Muscle layer of colon (tissue), 2 donors: ENCODE data around the gene SHISA9.

ENCODE experiments used
- H3K27ac ChIP-seq: one replicate; pipeline ENCODE4 v1.7.0; 2013; ENCODE audit warnings: low read depth, mild to moderate bottlenecking, low read length, moderate library complexity
- H3K27me3 ChIP-seq, 2 donors: one replicate each; pipeline ENCODE4 v1.7.0; 2013; ENCODE audit warnings: low read length in 2 of 2, mild to moderate bottlenecking in 2 of 2; ENCODE audit not compliant: insufficient read depth in 2 of 2, control insufficient read depth in 1 of 2
- H3K36me3 ChIP-seq: one replicate; pipeline ENCODE4 v1.7.0; 2013; ENCODE audit warnings: mild to moderate bottlenecking, low read length; ENCODE audit not compliant: insufficient read depth
- H3K4me1 ChIP-seq: one replicate; pipeline ENCODE4 v1.7.0; 2013; ENCODE audit warnings: mild to moderate bottlenecking, low read length; ENCODE audit not compliant: insufficient read depth
- H3K4me3 ChIP-seq, 2 donors: one replicate each; pipeline ENCODE4 v1.7.0; 2013; ENCODE audit warnings: low read length in 2 of 2, low read depth in 1 of 2, mild to moderate bottlenecking in 1 of 2, moderate library complexity in 1 of 2
- H3K9ac ChIP-seq: one replicate; pipeline ENCODE4 v1.7.0; 2013; ENCODE audit warnings: low read length
- H3K9me3 ChIP-seq: one replicate; pipeline ENCODE4 v1.7.0; 2013; ENCODE audit warnings: mild to moderate bottlenecking, low read length
- donor health status: abdominal sarcoma.
- donor health status: Adenocarcinoma of cecum.

Gene SHISA9

GRCh38 chr16:12994402-12994801 lies 93.0 kb downstream of the SHISA9 start:
- H3K4me1 ChIP-seq: no peaks in the 10 kb centered on the region
- H3K9ac ChIP-seq: no peak overlapping the region
- H3K27me3 ChIP-seq: no peaks in the 10 kb centered on the region
- H3K27ac ChIP-seq: no peak overlapping the region
- no peaks in the 10 kb centered on the region for H3K9me3 ChIP-seq
- no peaks in the 10 kb centered on the region for H3K36me3 ChIP-seq
- no peak overlapping the region for H3K4me3 ChIP-seq

GRCh38 chr16:12995721-12996372 lies 94.4 kb downstream of the SHISA9 start:
- no peaks in the 10 kb centered on the region for H3K27me3 ChIP-seq
- no peaks in the 10 kb centered on the region for H3K9me3 ChIP-seq
- no peak overlapping the region for H3K27ac ChIP-seq

GRCh38 chr16:12998361-12999085 lies 97.1 kb downstream of the SHISA9 start:
- H3K4me3 ChIP-seq: no peak overlapping the region
- H3K9ac ChIP-seq: no peak overlapping the region
- no peaks in the 10 kb centered on the region for H3K4me1 ChIP-seq
- H3K27me3 ChIP-seq: no peaks in the 10 kb centered on the region
- no peak overlapping the region for H3K27ac ChIP-seq
- H3K36me3 ChIP-seq: no peaks in the 10 kb centered on the region
- no peaks in the 10 kb centered on the region for H3K9me3 ChIP-seq

More at GRCh38 chr16:12995721-12996372, 94.4 kb downstream of the SHISA9 start:
- Histone ChIP-seq H3K9ac (no peak overlapping the region), H3K4me1 (no peaks in the 10 kb centered on the region), H3K4me3 (no peak overlapping the region), H3K36me3 (no peaks in the 10 kb centered on the region)

GRCh38 chr16:12999368-12999767 lies 98.0 kb downstream of the SHISA9 start:
- no peaks in the 10 kb centered on the region for H3K9me3 ChIP-seq
- no peak overlapping the region for H3K4me3 ChIP-seq
- H3K27me3 ChIP-seq: no peaks in the 10 kb centered on the region
- no peaks in the 10 kb centered on the region for H3K36me3 ChIP-seq
- H3K9ac ChIP-seq: no peak overlapping the region
- no peaks in the 10 kb centered on the region for H3K4me1 ChIP-seq
- H3K27ac ChIP-seq: no peak overlapping the region

GRCh38 chr16:13005721-13006247 lies 104.4 kb downstream of the SHISA9 start:
- no peaks in the 10 kb centered on the region for H3K4me1 ChIP-seq
- H3K27ac ChIP-seq: no peak overlapping the region
- no peaks in the 10 kb centered on the region for H3K27me3 ChIP-seq
- no peak overlapping the region for H3K9ac ChIP-seq
- H3K4me3 ChIP-seq: no peak overlapping the region
- no peaks in the 10 kb centered on the region for H3K36me3 ChIP-seq
- no peaks in the 10 kb centered on the region for H3K9me3 ChIP-seq

GRCh38 chr16:13012601-13013000 lies 111.2 kb downstream of the SHISA9 start:
- Histone ChIP-seq H3K9me3 (no peaks in the 10 kb centered on the region), H3K27me3 (no peaks in the 10 kb centered on the region), H3K4me1 (no peaks in the 10 kb centered on the region), H3K27ac (no peak overlapping the region), H3K9ac (no peak overlapping the region), H3K4me3 (no peak overlapping the region), H3K36me3 (no peaks in the 10 kb centered on the region)

GRCh38 chr16:13013043-13013442 lies 111.6 kb downstream of the SHISA9 start:
- Histone ChIP-seq H3K27ac (no peak overlapping the region), H3K27me3 (no peaks in the 10 kb centered on the region), H3K9ac (no peak overlapping the region), H3K9me3 (no peaks in the 10 kb centered on the region), H3K4me3 (no peak overlapping the region), H3K36me3 (no peaks in the 10 kb centered on the region), H3K4me1 (no peaks in the 10 kb centered on the region)

- Histone ChIP-seq H3K9ac (no peak overlapping the region), H3K27me3 (no peaks in the 10 kb centered on the region), H3K9me3 (no peaks in the 10 kb centered on the region), H3K27ac (no peak overlapping the region), H3K4me1 (no peaks in the 10 kb centered on the region), H3K4me3 (no peak overlapping the region), H3K36me3 (no peaks in the 10 kb centered on the region)
These were observed 113.1 kb downstream of the SHISA9 start for GRCh38 chr16:13014476-13014875.

- Histone ChIP-seq H3K4me1 (no peaks in the 10 kb centered on the region), H3K4me3 (no peak overlapping the region), H3K27me3 (no peaks in the 10 kb centered on the region), H3K27ac (no peak overlapping the region), H3K9ac (no peak overlapping the region), H3K36me3 (no peaks in the 10 kb centered on the region), H3K9me3 (no peaks in the 10 kb centered on the region)
These were observed 116.6 kb downstream of the SHISA9 start for GRCh38 chr16:13018026-13018425.

- Histone ChIP-seq H3K27me3 (no peaks in the 10 kb centered on the region), H3K9me3 (no peaks in the 10 kb centered on the region), H3K4me3 (no peak overlapping the region), H3K4me1 (no peaks in the 10 kb centered on the region), H3K27ac (no peak overlapping the region), H3K36me3 (no peaks in the 10 kb centered on the region), H3K9ac (no peak overlapping the region)
These were observed 120.6 kb downstream of the SHISA9 start for GRCh38 chr16:13021996-13022395.

GRCh38 chr16:13029786-13030185 lies 128.4 kb downstream of the SHISA9 start:
- Histone ChIP-seq H3K4me3 (no peak overlapping the region), H3K9ac (no peak overlapping the region), H3K27me3 (no peaks in the 10 kb centered on the region), H3K27ac (no peak overlapping the region), H3K36me3 (no peaks in the 10 kb centered on the region), H3K4me1 (no peaks in the 10 kb centered on the region), H3K9me3 (no peaks in the 10 kb centered on the region)

- H3K36me3 ChIP-seq: no peaks in the 10 kb centered on the region
- H3K4me1 ChIP-seq: no peaks in the 10 kb centered on the region
- H3K9me3 ChIP-seq: no peaks in the 10 kb centered on the region
- no peak overlapping the region for H3K9ac ChIP-seq
- no peak overlapping the region for H3K4me3 ChIP-seq
- no peaks in the 10 kb centered on the region for H3K27me3 ChIP-seq
- H3K27ac ChIP-seq: no peak overlapping the region
These were observed 129.4 kb downstream of the SHISA9 start for GRCh38 chr16:13030769-13031168.
